ENCODE measurements around the gene IFT27. TPM values are rescaled to one million over a fixed set of nuclear protein-coding genes. Genes with fewer than 3 reads are reported as not detected.

IFT27 gene
- total RNA-seq, 4 donors from 2014 or later = 2.3 to 27.0 (median 15.4) TPM

- DNase-seq = no peak
- H3K36me3 ChIP-seq = no peaks in the 10 kb centered on the region
- TF ChIP-seq POLR2A (IDR thresholded peaks at IDR 0.05) (no peak), CTCF (IDR thresholded peaks at IDR 0.05) (no peak)
- no peaks in the 10 kb centered on the region for H3K4me1 ChIP-seq
- no peaks in the 10 kb centered on the region for H3K9me3 ChIP-seq
- intact Hi-C loops (cut with DNase I; ENCODE audit: low total_unique reads) = no loop called here
- H3K27me3 ChIP-seq = peaks cover 0 to 8% of the 10 kb centered on the region in 2 donors
- H3K4me3 ChIP-seq = no peak overlapping the region
- no peak overlapping the region for H3K27ac ChIP-seq
These were observed 39.8 kb upstream of the IFT27 start for GRCh38 chr22:36815558-36816338.

GRCh38 chr22:36814801-36815200, 38.9 kb upstream of the IFT27 start:
- H3K27me3 ChIP-seq = peaks cover 0 to 8% of the 10 kb centered on the region in 2 donors
- H3K9me3 ChIP-seq = no peaks in the 10 kb centered on the region
- no peak for DNase-seq
- no peak overlapping the region for H3K4me3 ChIP-seq
- no peak overlapping the region for H3K27ac ChIP-seq
- no peaks in the 10 kb centered on the region for H3K4me1 ChIP-seq
- H3K36me3 ChIP-seq = no peaks in the 10 kb centered on the region
- intact Hi-C loops (cut with DNase I; ENCODE audit: low total_unique reads) = no loop called here
- TF ChIP-seq POLR2A (IDR thresholded peaks at IDR 0.05) (no peak), CTCF (IDR thresholded peaks at IDR 0.05) (no peak)

GRCh38 chr22:36811094-36811800, 35.3 kb upstream of the IFT27 start:
- TF ChIP-seq CTCF (IDR thresholded peaks at IDR 0.05) (no peak), POLR2A (IDR thresholded peaks at IDR 0.05) (no peak)
- Histone ChIP-seq H3K9me3 (no peaks in the 10 kb centered on the region), H3K4me3 (no peak overlapping the region), H3K36me3 (no peaks in the 10 kb centered on the region), H3K27ac (no peak overlapping the region), H3K27me3 (peaks cover 0 to 1% of the 10 kb centered on the region in 2 donors), H3K4me1 (no peaks in the 10 kb centered on the region)
- DNase-seq = no peak
- intact Hi-C loops (cut with DNase I; ENCODE audit: low total_unique reads) = no loop called here

GRCh38 chr22:36809351-36809750, 33.4 kb upstream of the IFT27 start:
- no peak for DNase-seq
- no peak for TF ChIP-seq CTCF (IDR thresholded peaks at IDR 0.05)
- TF ChIP-seq POLR2A (IDR thresholded peaks at IDR 0.05) = no peak
- Histone ChIP-seq H3K9me3 (no peaks in the 10 kb centered on the region), H3K4me1 (no peaks in the 10 kb centered on the region), H3K36me3 (no peaks in the 10 kb centered on the region), H3K27me3 (no peaks in the 10 kb centered on the region), H3K4me3 (no peak overlapping the region), H3K27ac (no peak overlapping the region)
- intact Hi-C loops (cut with DNase I; ENCODE audit: low total_unique reads) = no loop called here

GRCh38 chr22:36808721-36809344, 32.9 kb upstream of the IFT27 start:
- DNase-seq = no peak
- H3K27ac ChIP-seq = no peak overlapping the region
- H3K9me3 ChIP-seq = no peaks in the 10 kb centered on the region
- intact Hi-C loops (cut with DNase I; ENCODE audit: low total_unique reads) = no loop called here
- H3K27me3 ChIP-seq = no peaks in the 10 kb centered on the region
- H3K4me1 ChIP-seq = no peaks in the 10 kb centered on the region
- no peak overlapping the region for H3K4me3 ChIP-seq
- TF ChIP-seq POLR2A (IDR thresholded peaks at IDR 0.05) = no peak
- no peak for TF ChIP-seq CTCF (IDR thresholded peaks at IDR 0.05)
- H3K36me3 ChIP-seq = no peaks in the 10 kb centered on the region

Data from uterus (tissue), 4 donors.